MCF 10A (cell line): ENCODE measurements around the gene SOHLH2. TPM values are rescaled to one million over a fixed set of nuclear protein-coding genes. Genes with fewer than 3 reads are reported as not detected.

Experiments used
- Bru-seq: library from RNA; stranded (reverse); fragments of 400-500 nt; gene quantifications from one replicate; lab custom pipeline; 2021; lab: Mats Ljungman, UMichigan
- BruChase-seq, 2 experiments: library from RNA; stranded (reverse); fragments of 400-500 nt; gene quantifications; one replicate each; lab custom pipeline; 2021; lab: Mats Ljungman, UMichigan
- BruUV-seq: library from RNA; stranded (reverse); fragments of 400-500 nt; replicated peaks from 2 replicates; lab custom pipeline; 2021; lab: Mats Ljungman, UMichigan
- CTCF ChIA-PET: fragments of 300-600 bp; sonication (Branson Sonifier 250); formaldehyde crosslinking; extraction: SDS; loops from one replicate; lab custom pipeline; 2021; ENCODE audit warnings: antibody characterized with exemption, inconsistent platforms; lab: Yijun Ruan, JAX
- POLR2A ChIA-PET: fragments of 300-600, 350-650 bp; sonication (Branson Sonifier 250); formaldehyde crosslinking; extraction: SDS; loops from one replicate; lab custom pipeline; 2020; ENCODE audit warnings: antibody characterized with exemption, inconsistent platforms; lab: Yijun Ruan, JAX
- DNase-seq: peaks from one replicate; pipeline ENCODE4 v3.0.0-alpha.2; 2018; ENCODE audit not compliant: unreplicated experiment
- H3K27ac Mint-ChIP-seq: one replicate; pipeline ENCODE4 v1.8.0; 2022; ENCODE audit warnings: mild to moderate bottlenecking, low read depth, mixed read lengths; ENCODE audit not compliant: unreplicated experiment
- H3K27me3 Mint-ChIP-seq: one replicate; pipeline ENCODE4 v1.8.0; 2022; ENCODE audit warnings: mixed read lengths; ENCODE audit not compliant: insufficient read depth, unreplicated experiment
- H3K36me3 Mint-ChIP-seq: one replicate; pipeline ENCODE4 v1.8.0; 2022; ENCODE audit warnings: mild to moderate bottlenecking, moderate library complexity, mixed read lengths; ENCODE audit not compliant: insufficient read depth, unreplicated experiment
- H3K4me1 Mint-ChIP-seq: one replicate; pipeline ENCODE4 v1.8.0; 2022; ENCODE audit warnings: mixed read lengths; ENCODE audit not compliant: insufficient read depth, unreplicated experiment
- H3K4me3 Mint-ChIP-seq: one replicate; pipeline ENCODE4 v1.8.0; 2022; ENCODE audit warnings: mild to moderate bottlenecking, moderate library complexity, mixed read lengths; ENCODE audit not compliant: unreplicated experiment
- H3K9me3 Mint-ChIP-seq: one replicate; pipeline ENCODE4 v1.8.0; 2022; ENCODE audit warnings: mixed read lengths; ENCODE audit not compliant: unreplicated experiment
- CTCF ChIP-seq: fragments of 200-600 bp; IDR thresholded peaks from one replicate; pipeline ENCODE4 v1.8.0; 2022; ENCODE audit warnings: antibody characterized with exemption, mild to moderate bottlenecking; ENCODE audit not compliant: unreplicated experiment
- intact Hi-C: fragments of 100-400 bp; cut with micrococcal nuclease; formaldehyde crosslinking; loops from 2 replicates; pipeline ENCODE4 v1.14.1; 2022
- long read RNA-seq: library from polyadenylated mRNA; stranded (forward); transcript quantifications from one replicate; pipeline ENCODE4 v2.0.0, GENCODE V29; 2022
- total RNA-seq: library from RNA; stranded (reverse); gene quantifications from 2 replicates; pipeline ENCODE4 v1.2.3, GENCODE V29; 2022

The SOHLH2 gene, protein sequence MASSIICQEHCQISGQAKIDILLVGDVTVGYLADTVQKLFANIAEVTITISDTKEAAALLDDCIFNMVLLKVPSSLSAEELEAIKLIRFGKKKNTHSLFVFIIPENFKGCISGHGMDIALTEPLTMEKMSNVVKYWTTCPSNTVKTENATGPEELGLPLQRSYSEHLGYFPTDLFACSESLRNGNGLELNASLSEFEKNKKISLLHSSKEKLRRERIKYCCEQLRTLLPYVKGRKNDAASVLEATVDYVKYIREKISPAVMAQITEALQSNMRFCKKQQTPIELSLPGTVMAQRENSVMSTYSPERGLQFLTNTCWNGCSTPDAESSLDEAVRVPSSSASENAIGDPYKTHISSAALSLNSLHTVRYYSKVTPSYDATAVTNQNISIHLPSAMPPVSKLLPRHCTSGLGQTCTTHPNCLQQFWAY
- total RNA-seq (1.2 and 1.6 TPM in 2 replicates), Bru-seq, nascent RNA (percentile 28 among the genes with signal in this experiment), BruChase-seq, experiment 1, labeled RNA remaining after a 6-hour chase (percentile 39 among the genes with signal in this experiment), BruChase-seq, experiment 2, labeled RNA remaining after a 2-hour chase (percentile 46 among the genes with signal in this experiment)
- long read RNA-seq = 0 reads

- Mint-ChIP-seq H3K36me3 (no peaks in the 10 kb centered on the region), H3K27ac (no peak within 1 kb of the TSS), H3K9me3 (no peaks in the 10 kb centered on the region), H3K4me3 (no peak within 1 kb of the TSS), H3K27me3 (no peaks in the 10 kb centered on the region), H3K4me1 (no peaks in the 10 kb centered on the region)
- DNase-seq = no peak
- intact Hi-C loops = no loop called here
- BruUV-seq = no TSS peak
- CTCF ChIA-PET = interaction anchor here (1.2 kb wide), 1 partner anchor 50 kb away, joined by 5 read pairs; no protein-coding TSS in a partner anchor
- TF ChIP-seq CTCF = no peak
- POLR2A ChIA-PET = no interaction called here
Observed at GRCh38 chr13:36214163-36214921, at the start of gene SOHLH2. Gene SOHLH2 (minus strand): TSS chr13:36214556. CDS start chr13:36214526, 30 bp downstream.

- ChIA-PET POLR2A (interaction anchor here (0.7 kb wide), 1 partner anchor 291 kb away, joined by 3 read pairs; no protein-coding TSS in a partner anchor), CTCF (interaction anchor here (2.0 to 3.6 kb wide), 3 partner anchors 13 to 284 kb away, joined by 10 to 15 read pairs (median 13); no protein-coding TSS in a partner anchor)
- H3K36me3 Mint-ChIP-seq = no peaks in the 10 kb centered on the region
- BruUV-seq = no TSS peak
- H3K4me3 Mint-ChIP-seq = no peak overlapping the region
- peaks cover 11% of the 10 kb centered on the region for H3K4me1 Mint-ChIP-seq
- H3K27ac Mint-ChIP-seq = peak overlapping the region; percentile 61
- no peaks in the 10 kb centered on the region for H3K9me3 Mint-ChIP-seq
- TF ChIP-seq CTCF = no peak
- peak; percentile 3 for DNase-seq
- intact Hi-C loops = no loop called here
- no peaks in the 10 kb centered on the region for H3K27me3 Mint-ChIP-seq
Observed at GRCh38 chr13:36261976-36262375, 47.6 kb upstream of the SOHLH2 start.

GRCh38 chr13:36261011-36261410 lies 46.7 kb upstream of the SOHLH2 start:
- DNase-seq = no peak
- no peak overlapping the region for H3K27ac Mint-ChIP-seq
- intact Hi-C loops = no loop called here
- H3K4me1 Mint-ChIP-seq = peaks cover 11% of the 10 kb centered on the region
- no peak overlapping the region for H3K4me3 Mint-ChIP-seq
- no peak for TF ChIP-seq CTCF
- ChIA-PET CTCF (interaction anchor here (1.2 to 3.6 kb wide), 4 partner anchors 14 to 720 kb away, joined by 3 to 15 read pairs (median 7); no protein-coding TSS in a partner anchor), POLR2A (interaction anchor here (0.6 kb wide), 1 partner anchor 182 kb away, joined by 3 read pairs; no protein-coding TSS in a partner anchor)
- no peaks in the 10 kb centered on the region for H3K27me3 Mint-ChIP-seq
- H3K9me3 Mint-ChIP-seq = no peaks in the 10 kb centered on the region
- no peaks in the 10 kb centered on the region for H3K36me3 Mint-ChIP-seq
- BruUV-seq = no TSS peak
